Smooth muscle cell (in vitro differentiated cells): Measurements from ENCODE around the gene RAI1. TPM values are rescaled to one million over a fixed set of nuclear protein-coding genes. Genes with fewer than 3 reads are reported as not detected.

Source experiments
- DNase-seq: peaks from one replicate; lab custom pipeline; 2025; ENCODE audit not compliant: unreplicated experiment; lab: John Stamatoyannopoulos, UW
- H2AFZ ChIP-seq: fragments of 200-600 bp; sonication (generic); 2 replicates; pipeline ENCODE4 v1.6.0; 2016; ENCODE audit warnings: antibody characterized with exemption, low read depth, mild to moderate bottlenecking
- H3F3A ChIP-seq: fragments of 200-600 bp; sonication (generic); 2 replicates; pipeline ENCODE4 v1.6.0; 2017; ENCODE audit warnings: antibody characterized with exemption, low read depth
- H3K27ac ChIP-seq: fragments of 200-600 bp; sonication (generic); 2 replicates; pipeline ENCODE4 v1.5.1; 2016; ENCODE audit warnings: low read depth, mild to moderate bottlenecking
- H3K27me3 ChIP-seq: fragments of 200-600 bp; sonication (generic); 2 replicates; pipeline ENCODE4 v1.6.1; 2016; ENCODE audit warnings: low read depth, mild to moderate bottlenecking
- H3K36me3 ChIP-seq: fragments of 200-600 bp; sonication (generic); 2 replicates; pipeline ENCODE4 v1.5.1; 2016; ENCODE audit warnings: low read depth
- H3K4me1 ChIP-seq: fragments of 200-600 bp; sonication (generic); 2 replicates; pipeline ENCODE4 v1.5.1; 2016; ENCODE audit warnings: low read depth
- H3K4me2 ChIP-seq: fragments of 200-600 bp; sonication (generic); 2 replicates; pipeline ENCODE4 v1.6.0; 2016; ENCODE audit warnings: mild to moderate bottlenecking
- H3K4me3 ChIP-seq: fragments of 200-600 bp; sonication (generic); 2 replicates; pipeline ENCODE4 v1.5.1; 2016; ENCODE audit warnings: mild to moderate bottlenecking
- H3K79me2 ChIP-seq: fragments of 200-600 bp; sonication (generic); 2 replicates; pipeline ENCODE4 v1.6.0; 2016; ENCODE audit warnings: low read depth, mild to moderate bottlenecking
- H3K9ac ChIP-seq: fragments of 200-600 bp; sonication (generic); 2 replicates; pipeline ENCODE4 v1.6.0; 2016; ENCODE audit warnings: low read depth
- H3K9me3 ChIP-seq: fragments of 200-600 bp; sonication (generic); replicated peaks from 2 replicates; pipeline ENCODE4 v1.5.1; 2016; ENCODE audit warnings: low read depth
- H4K20me1 ChIP-seq: fragments of 200-600 bp; sonication (generic); 2 replicates; pipeline ENCODE4 v1.6.0; 2016; ENCODE audit warnings: low read depth
- WGBS: methylation state at CpG from one replicate; pipeline ENCODE4 v1.1.7; 2016; ENCODE audit warnings: low lambda C conversion rate; 5-methylcytosine and 5-hydroxymethylcytosine counted together
- polyA plus RNA-seq: library from polyadenylated mRNA; unstranded; fragments of >200 nt; fragmentation: Nextera tagmentation; extraction: Ambion mirVana; gene quantifications from 2 replicates; pipeline ENCODE4 v1.2.1, GENCODE V29; 2016
- total RNA-seq: library from RNA; depleted of rRNA; stranded (reverse); fragments of >200 nt; gene quantifications from 2 replicates; pipeline ENCODE4 v1.2.3, GENCODE V29; 2014
- TF ChIP-seq, protein P1 (sequence below): fragments of 200-600 bp; sonication (generic); IDR thresholded peaks from 2 replicates; pipeline ENCODE4 v1.5.1; 2017; ENCODE audit warnings: borderline replicate concordance, mild to moderate bottlenecking, antibody characterized with exemption; ENCODE audit not compliant: insufficient read depth, poor library complexity, severe bottlenecking

RAI1 gene
- total and polyA plus RNA-seq, 2 experiments from 2014 or later: 11.1 to 17.6 TPM

DNA sequence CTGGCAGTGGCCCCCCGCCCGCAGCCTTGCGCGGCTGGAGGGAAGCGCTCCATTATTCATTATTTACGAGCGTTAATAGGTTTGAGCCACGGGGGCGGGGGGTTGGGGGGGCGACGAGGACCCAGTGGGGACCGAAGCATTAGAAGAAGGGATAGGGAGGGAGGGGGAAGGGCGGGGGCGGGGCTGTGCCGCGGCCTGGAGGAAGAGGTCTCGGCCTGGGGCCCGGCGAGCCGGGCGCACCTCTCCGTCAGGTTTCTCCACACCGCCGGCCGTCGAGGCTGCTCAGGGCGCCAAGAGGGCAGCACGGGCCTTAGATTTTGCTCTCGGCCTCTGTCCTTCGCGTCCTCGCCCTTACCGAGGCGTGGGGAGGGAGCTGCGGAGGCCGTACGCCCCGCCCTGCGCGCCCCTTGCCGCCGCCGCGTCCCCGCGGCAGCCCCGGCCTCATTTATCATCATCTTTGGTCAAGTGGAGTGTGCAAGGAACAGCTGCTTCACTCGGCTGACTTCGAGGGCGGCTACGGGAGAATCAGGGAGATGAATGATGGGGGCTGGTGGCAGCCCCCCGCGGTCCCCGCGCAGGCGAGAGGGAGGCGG lies 101.4 kb downstream of the RAI1 start:
- H3K4me3 ChIP-seq: peak overlapping the region; percentile 60
- TF ChIP-seq, protein P1, sequence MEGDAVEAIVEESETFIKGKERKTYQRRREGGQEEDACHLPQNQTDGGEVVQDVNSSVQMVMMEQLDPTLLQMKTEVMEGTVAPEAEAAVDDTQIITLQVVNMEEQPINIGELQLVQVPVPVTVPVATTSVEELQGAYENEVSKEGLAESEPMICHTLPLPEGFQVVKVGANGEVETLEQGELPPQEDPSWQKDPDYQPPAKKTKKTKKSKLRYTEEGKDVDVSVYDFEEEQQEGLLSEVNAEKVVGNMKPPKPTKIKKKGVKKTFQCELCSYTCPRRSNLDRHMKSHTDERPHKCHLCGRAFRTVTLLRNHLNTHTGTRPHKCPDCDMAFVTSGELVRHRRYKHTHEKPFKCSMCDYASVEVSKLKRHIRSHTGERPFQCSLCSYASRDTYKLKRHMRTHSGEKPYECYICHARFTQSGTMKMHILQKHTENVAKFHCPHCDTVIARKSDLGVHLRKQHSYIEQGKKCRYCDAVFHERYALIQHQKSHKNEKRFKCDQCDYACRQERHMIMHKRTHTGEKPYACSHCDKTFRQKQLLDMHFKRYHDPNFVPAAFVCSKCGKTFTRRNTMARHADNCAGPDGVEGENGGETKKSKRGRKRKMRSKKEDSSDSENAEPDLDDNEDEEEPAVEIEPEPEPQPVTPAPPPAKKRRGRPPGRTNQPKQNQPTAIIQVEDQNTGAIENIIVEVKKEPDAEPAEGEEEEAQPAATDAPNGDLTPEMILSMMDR: no peak
- H3K9me3 ChIP-seq: no peaks in the 10 kb centered on the region
- DNase-seq: no peak
- H4K20me1 ChIP-seq: peaks cover 100% of the 10 kb centered on the region
- H3K79me2 ChIP-seq: peaks cover 62% of the 10 kb centered on the region
- WGBS: 0% methylated on average over 38 of the region's 57 CpGs
- no peak overlapping the region for H2AFZ ChIP-seq
- H3K27me3 ChIP-seq: no peaks in the 10 kb centered on the region
- H3K36me3 ChIP-seq: no peaks in the 10 kb centered on the region
- peaks cover 28% of the 10 kb centered on the region for H3F3A ChIP-seq
- peaks cover 68% of the 10 kb centered on the region for H3K4me1 ChIP-seq
- H3K4me2 ChIP-seq: peak overlapping the region; percentile 99
- peak overlapping the region; percentile 26 for H3K9ac ChIP-seq
- no peak overlapping the region for H3K27ac ChIP-seq

DNA sequence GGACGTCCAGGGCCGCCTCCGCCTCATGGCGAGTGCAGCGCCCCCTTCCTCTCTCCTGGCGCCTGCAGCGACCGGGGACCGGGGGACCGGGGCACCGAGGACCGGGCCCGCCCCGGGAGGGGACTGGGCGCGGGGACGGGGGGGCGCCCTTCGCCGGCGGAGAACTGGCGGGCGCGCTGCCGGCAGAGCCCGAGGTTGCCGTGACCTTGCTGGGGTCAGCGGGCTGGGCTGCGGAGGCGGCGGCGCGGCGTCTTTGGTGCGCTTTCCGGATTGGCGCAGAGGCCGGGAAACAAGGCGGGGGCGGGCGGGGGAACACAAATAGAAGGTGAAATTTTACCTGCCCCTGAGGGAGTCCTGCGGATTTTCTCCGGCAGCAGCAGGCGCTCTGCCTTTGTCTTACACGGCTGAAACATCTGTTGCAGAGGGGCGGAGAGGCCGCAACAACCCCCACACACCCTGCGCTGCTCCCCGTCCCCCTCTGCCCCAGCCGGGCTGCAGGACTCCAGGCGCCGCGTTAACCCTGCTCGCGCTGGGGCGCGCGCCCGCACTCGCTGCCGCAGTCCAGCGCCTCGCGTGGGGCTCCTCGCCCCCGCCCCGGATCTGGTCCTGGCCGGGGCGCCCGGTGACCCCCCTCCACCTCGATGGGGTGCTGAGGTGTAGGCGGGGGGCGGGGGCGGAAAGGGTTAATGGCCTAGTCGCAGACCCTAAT lies 102.0 kb downstream of the RAI1 start:
- H3F3A ChIP-seq: peaks cover 24% of the 10 kb centered on the region
- H3K36me3 ChIP-seq: no peaks in the 10 kb centered on the region
- H3K9me3 ChIP-seq: no peaks in the 10 kb centered on the region
- WGBS: 0% methylated on average over 8 of the region's 75 CpGs
- no peak for DNase-seq
- H3K27me3 ChIP-seq: no peaks in the 10 kb centered on the region
- H3K4me2 ChIP-seq: peak overlapping the region; percentile 99
- peaks cover 65% of the 10 kb centered on the region for H3K4me1 ChIP-seq
- H3K9ac ChIP-seq: peak overlapping the region; percentile 17
- H2AFZ ChIP-seq: no peak overlapping the region
- H3K79me2 ChIP-seq: peaks cover 64% of the 10 kb centered on the region
- no peak overlapping the region for H3K27ac ChIP-seq
- H4K20me1 ChIP-seq: peaks cover 100% of the 10 kb centered on the region
- H3K4me3 ChIP-seq: peak overlapping the region; percentile 60
- TF ChIP-seq, protein P1: peak; percentile 21

DNA sequence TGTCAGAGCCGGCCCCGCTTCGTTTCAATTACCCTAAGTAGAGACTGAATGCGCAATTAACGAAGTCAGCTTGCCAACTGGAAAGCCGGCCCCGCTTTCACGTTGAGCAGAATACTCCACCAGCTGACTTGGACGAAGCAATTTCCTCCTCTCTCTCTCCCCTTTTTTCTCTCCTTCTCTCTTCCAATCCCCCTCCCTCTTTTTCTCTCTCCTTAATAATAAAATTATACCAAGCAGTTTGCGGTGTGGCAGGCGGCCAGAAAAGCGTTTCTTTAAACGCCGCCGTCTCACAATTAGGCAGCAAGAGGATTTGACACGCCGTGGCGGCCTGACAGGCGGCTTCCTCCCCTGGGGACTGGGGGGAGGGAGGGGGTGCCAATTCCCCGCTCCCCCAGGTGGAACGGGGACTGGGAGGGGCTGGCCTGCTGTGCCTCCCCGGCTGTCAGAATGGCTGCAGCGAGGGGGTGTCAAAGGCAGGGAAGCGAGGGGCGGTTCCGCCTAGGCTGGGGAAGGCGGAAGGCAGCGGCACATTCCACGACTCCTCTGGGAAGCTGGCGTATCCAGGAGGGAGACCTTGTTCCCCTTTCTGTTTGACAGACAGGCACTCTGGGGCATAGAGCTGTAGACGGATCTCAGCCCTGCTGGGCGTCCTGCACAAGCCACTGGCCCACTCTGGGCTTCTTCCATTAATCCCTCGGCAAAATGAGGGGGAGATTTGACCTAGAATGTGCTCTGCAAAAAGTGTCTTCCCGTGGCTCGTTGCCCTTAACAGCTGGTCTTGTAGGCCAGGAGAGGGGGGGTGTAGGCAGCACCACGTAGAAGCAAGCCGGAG lies 102.8 kb downstream of the RAI1 start:
- Histone ChIP-seq H4K20me1 (peaks cover 100% of the 10 kb centered on the region), H3K36me3 (no peaks in the 10 kb centered on the region), H2AFZ (no peak overlapping the region), H3K27ac (no peak overlapping the region), H3K4me2 (peak overlapping the region; percentile 99), H3K27me3 (no peaks in the 10 kb centered on the region), H3K79me2 (peaks cover 71% of the 10 kb centered on the region), H3K4me1 (peaks cover 57% of the 10 kb centered on the region), H3F3A (peaks cover 16% of the 10 kb centered on the region), H3K4me3 (peak overlapping the region; percentile 60), H3K9ac (peak overlapping the region; percentile 17), H3K9me3 (no peaks in the 10 kb centered on the region)
- no peak for DNase-seq
- WGBS: 25% methylated on average over 37 of the region's 37 CpGs
- TF ChIP-seq, protein P1: no peak
